ENCODE measurements around the gene AFF1.

Gene AFF1

DNA sequence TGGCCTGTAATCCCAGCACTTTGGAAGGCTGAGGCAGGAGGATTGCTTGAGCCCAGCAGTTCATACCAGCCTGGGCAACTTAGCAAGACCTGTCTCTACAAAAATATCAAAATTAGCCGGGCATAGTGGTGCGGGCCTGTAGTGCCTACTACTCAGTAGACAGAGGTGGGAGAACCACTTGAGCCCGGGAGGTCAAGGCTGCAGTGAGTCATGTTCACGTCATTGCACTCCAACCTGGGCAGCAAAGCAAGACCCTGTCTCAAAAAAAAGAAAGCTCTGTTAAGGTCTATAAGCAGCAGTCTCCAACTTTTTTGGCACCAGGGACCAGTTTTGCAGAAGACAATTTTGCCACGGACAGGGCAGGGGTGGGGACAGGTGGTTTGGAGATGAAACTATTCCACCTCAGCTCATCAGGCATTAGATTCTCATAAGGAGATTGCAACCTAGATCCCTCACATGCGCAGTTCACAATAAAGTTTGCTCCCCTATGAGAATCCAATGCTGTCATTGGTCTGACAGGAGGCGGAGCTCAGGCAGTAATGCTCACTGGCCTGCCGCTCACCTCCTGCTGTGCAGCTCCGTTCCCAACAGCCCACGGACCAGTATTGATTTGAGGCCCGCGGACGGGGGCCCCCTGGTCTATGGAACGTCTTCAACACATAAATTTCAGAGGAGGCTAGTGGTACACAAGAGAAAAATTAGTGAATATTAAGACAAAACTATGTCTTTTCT is 217.7 kb downstream of the AFF1 start:
- no peak for DNase-seq (ENCODE audit: low spot score)

DNA sequence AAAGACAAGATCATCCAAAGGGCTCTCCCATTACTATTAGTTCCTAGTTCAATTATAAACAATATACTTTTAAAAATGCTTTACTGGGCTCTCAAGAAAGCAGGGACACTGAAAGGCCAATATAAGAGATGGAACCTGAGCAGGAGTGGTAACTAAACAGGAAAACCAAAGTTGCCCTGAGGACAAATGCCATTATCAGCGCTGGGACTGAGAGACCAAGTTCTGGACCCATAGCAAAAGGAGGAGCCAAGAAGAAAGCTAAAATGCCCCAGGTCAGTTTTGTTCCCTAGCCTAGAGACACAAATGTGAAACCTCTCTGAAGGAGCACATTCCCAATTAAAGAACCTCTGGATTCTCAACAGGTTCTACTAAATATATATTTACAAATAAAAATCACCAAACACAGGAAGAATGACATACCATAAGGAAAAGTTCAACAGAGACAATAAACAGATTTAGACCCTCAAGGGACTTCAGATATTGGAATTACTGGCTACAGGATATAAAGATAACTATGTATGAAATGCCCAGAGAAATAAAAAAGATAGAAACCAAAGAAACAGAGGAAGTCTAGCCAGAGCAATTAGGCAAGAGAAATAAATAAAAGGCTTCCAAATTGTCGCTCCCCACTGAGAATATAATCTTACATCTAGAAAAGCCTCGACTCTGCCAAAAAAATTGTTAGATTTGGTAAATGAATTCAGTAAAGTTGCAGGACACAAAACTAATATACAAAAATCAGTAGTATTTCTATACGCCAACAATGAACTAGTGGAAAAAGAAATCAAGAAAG is 218.5 kb downstream of the AFF1 start:
- DNase-seq (ENCODE audit: low spot score) = no peak

DNA sequence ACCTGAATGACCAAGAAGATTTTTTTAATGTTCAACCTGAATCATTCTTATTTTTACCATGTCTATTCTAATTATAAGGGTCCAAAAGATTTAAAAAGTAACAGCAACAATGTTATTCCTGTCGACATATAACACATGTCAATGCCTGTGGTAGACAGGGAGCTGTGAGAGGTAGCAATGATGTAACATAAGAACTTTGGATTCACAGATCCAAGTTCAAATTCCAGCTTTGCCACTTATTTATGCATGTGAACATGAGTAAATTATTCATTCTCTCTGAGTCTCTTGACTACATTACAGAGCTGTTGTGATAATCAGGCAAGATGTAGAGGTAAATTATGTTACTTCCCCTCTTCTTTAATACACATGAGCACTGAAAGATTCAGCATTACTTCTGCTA is 231.1 kb downstream of the AFF1 start:
- DNase-seq (ENCODE audit: low spot score) = no peak

GRCh38 chr4:87166296-87166854 is 231.6 kb downstream of the AFF1 start:
- DNase-seq (ENCODE audit: low spot score) = no peak

DNA sequence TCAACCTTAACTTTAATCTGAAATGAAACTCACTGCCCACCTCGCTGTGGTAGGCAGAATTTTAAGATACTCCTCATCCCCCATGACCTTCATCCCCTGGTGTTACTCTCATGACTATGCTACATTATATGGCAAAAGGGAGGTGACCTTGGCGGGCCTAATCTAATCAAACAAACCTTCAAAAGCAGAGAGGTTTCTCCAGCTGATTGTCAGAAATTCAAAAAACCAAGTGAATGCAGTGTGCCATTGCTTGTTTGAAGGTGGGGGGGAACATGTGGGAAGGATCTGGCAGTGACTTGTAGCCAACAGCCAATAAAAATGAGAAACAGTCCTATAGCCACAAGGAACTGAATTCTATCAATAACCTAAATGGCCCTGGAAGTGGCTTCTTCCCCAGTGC is 237.1 kb downstream of the AFF1 start:
- no peak for DNase-seq (ENCODE audit: low spot score)

- no peak for DNase-seq (ENCODE audit: low spot score)
Measured at GRCh38 chr4:87174672-87175071, 239.9 kb downstream of the AFF1 start.

GRCh38 chr4:87179751-87180150 is 244.9 kb downstream of the AFF1 start:
- DNase-seq (ENCODE audit: low spot score) = no peak

DNA sequence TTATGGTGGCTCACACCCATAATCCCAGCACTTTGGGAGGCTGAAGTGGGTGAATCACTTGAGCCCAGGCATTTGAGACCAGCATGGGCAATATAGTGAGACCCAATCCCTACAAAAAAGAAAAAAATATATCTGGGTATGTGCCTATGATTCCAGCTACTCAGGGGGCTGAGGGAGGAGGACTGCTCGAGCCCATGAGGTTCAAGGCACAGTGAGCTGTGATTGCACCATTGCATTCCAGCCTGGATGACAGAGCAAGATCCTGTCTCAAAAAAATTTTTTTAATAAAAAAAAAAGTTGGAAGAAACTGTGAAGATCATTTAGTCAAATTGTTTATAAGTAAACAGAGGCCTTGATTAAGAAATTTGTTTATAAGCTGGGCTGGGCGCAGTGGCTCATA is 246.0 kb downstream of the AFF1 start:
- no peak for DNase-seq (ENCODE audit: low spot score)

DNA sequence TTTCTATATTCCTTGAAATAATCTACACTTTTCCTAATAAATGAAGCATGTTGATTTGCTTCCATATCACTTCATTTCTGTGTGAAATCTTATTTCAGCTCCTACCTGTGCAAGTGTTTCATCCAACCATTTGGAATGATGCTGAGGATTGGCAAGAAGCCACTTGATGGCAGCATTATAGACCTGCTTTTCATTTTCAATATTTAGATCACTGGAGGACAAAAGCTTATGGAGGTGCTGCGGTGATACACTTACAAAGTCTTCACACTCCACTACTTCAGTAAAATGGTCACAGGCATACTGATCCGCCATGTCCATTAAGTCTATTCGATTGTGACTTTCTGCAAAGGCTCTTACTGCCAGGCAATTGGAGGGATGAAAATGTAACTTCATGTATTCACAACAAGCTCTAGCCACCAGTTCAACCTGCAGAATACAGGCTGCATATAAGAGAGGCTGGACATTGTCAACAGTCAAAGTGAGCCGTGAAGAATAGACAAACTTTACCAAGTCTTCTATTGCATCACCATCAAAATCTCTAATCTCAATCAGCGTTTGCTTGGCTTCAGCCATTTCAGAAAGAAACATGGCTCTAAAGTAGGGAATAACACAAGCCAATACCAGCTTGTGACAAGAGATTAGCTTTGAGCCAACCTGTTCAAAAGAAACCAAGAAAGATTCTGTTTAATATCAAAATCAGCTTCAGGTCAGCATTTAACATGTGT is 250.5 kb downstream of the AFF1 start:
- no peak for DNase-seq (ENCODE audit: low spot score)

- no peak for DNase-seq (ENCODE audit: low spot score)
Measured at GRCh38 chr4:87188048-87188447, 253.2 kb downstream of the AFF1 start.

DNA sequence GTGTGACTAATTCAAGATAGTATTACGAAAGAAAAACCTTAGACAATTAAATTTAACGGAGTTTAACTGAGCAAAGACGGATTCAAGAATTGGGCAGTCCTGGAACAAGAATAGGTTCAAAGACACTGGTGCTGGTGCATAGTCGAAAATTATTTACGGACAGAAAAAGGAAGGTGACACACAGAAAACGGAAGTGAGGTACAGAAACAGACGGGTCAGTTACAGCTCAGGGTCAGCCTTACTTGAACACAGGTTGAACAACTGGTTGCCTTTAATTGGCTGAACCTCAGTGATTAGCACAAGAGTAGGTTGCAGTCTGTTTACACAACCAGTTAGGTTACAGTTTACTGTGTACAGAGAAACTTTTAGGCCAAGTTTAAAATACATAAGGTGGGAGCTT is 254.1 kb downstream of the AFF1 start:
- no peak for DNase-seq (ENCODE audit: low spot score)
